SK-N-SH (cell line): ENCODE data around the gene RNF7. TPM values are rescaled to one million over a fixed set of nuclear protein-coding genes. Genes with fewer than 3 reads are reported as not detected.
A peak's percentile ranks its signal among the peaks of the same experiment; 100 is the strongest.

Source experiments
- CTCF ChIA-PET: fragments of 300-600, 350-600 bp; formaldehyde crosslinking; extraction: SDS; loops from one replicate; lab custom pipeline; 2021; lab: Yijun Ruan, JAX
- POLR2A ChIA-PET: fragments of 350-600 bp; sonication (Branson Sonifier 250); formaldehyde crosslinking; extraction: SDS; loops from one replicate; lab custom pipeline; 2020; ENCODE audit warnings: antibody characterized with exemption, inconsistent platforms; lab: Yijun Ruan, JAX
- DNase-seq: peaks from one replicate; pipeline ENCODE4 v3.0.0; 2012
- H2AFZ ChIP-seq: fragments of 200-600 bp; sonication (generic); 2 replicates; pipeline ENCODE4 v1.8.1; 2016; ENCODE audit warnings: antibody characterized with exemption, mild to moderate bottlenecking, low read depth
- H3F3A ChIP-seq: fragments of 200-600 bp; sonication (generic); replicated peaks from 2 replicates; pipeline ENCODE3; 2016; ENCODE audit warnings: antibody characterized with exemption, mild to moderate bottlenecking; ENCODE audit not compliant: insufficient read depth
- H3K27ac ChIP-seq, 2 experiments: fragments of 200-500 bp in 1 of 2; fragments of 200-600 bp in 1 of 2; sonication (Bioruptor generic) in 1 of 2; sonication (generic), shearing (Covaris generic) in 1 of 2; 2 replicates each; pipeline versions ENCODE4 v1.5.1 to v1.6.1; 2014 to 2016; ENCODE audit warnings: low read depth in 2 of 2, inconsistent platforms in 1 of 2, low read length in 1 of 2, mild to moderate bottlenecking in 1 of 2, mixed read lengths in 1 of 2
- H3K27me3 ChIP-seq: fragments of 200-600 bp; sonication (generic), shearing (Covaris generic); 2 replicates; pipeline ENCODE4 v1.6.1; 2016; ENCODE audit warnings: mixed run types; ENCODE audit not compliant: insufficient read depth
- H3K36me3 ChIP-seq, 2 experiments: fragments of 200-500 bp in 1 of 2; fragments of 200-600 bp in 1 of 2; sonication (Bioruptor generic) in 1 of 2; sonication (generic) in 1 of 2; replicated peaks in 1 of 2; 2 replicates each; pipeline versions ENCODE3 to v1.5.1; 2014 to 2016; ENCODE audit warnings: low read length in 1 of 2, mild to moderate bottlenecking in 1 of 2; ENCODE audit not compliant: insufficient read depth in 2 of 2, control insufficient read depth in 1 of 2
- H3K4me1 ChIP-seq, 2 experiments: fragments of 200-500 bp in 1 of 2; fragments of 200-600 bp in 1 of 2; sonication (Bioruptor generic) in 1 of 2; sonication (generic), shearing (Covaris generic) in 1 of 2; 2 replicates each; pipeline versions ENCODE4 v1.5.1 to v1.6.1; 2014 to 2016; ENCODE audit warnings: low read depth in 1 of 2, low read length in 1 of 2, mixed run types in 1 of 2; ENCODE audit not compliant: insufficient read depth in 2 of 2, control insufficient read depth in 1 of 2
- H3K4me2 ChIP-seq: fragments of 200-600 bp; sonication (generic), shearing (Covaris generic); 2 replicates; pipeline ENCODE4 v1.6.1; 2017; ENCODE audit warnings: mixed run types
- H3K4me3 ChIP-seq, 2 experiments: fragments of 200-500 bp in 1 of 2; fragments of 200-600 bp in 1 of 2; sonication (Bioruptor generic) in 1 of 2; sonication (generic), shearing (Covaris generic) in 1 of 2; 2 replicates each; pipeline versions ENCODE4 v1.5.1 to v1.8.1; 2014 to 2016; ENCODE audit warnings: low read depth in 2 of 2, inconsistent platforms in 1 of 2, low read length in 1 of 2, mild to moderate bottlenecking in 1 of 2, mixed read lengths in 1 of 2, moderate library complexity in 1 of 2
- H3K79me2 ChIP-seq: fragments of 200-600 bp; sonication (generic); 2 replicates; pipeline ENCODE4 v1.8.1; 2017; ENCODE audit warnings: mild to moderate bottlenecking; ENCODE audit not compliant: insufficient read depth
- H3K9ac ChIP-seq: fragments of 200-600 bp; sonication (generic); 2 replicates; pipeline ENCODE4 v1.6.1; 2017; ENCODE audit warnings: mixed run types
- H3K9me2 ChIP-seq: fragments of 200-600 bp; sonication (generic); 2 replicates; pipeline ENCODE4 v1.6.1; 2017; ENCODE audit warnings: mixed run types
- H3K9me3 ChIP-seq: fragments of 200-600 bp; sonication (generic); 2 replicates; pipeline ENCODE4 v1.6.1; 2017; ENCODE audit warnings: mixed run types, mild to moderate bottlenecking, moderate library complexity
- H4K20me1 ChIP-seq: fragments of 200-600 bp; sonication (generic); 2 replicates; pipeline ENCODE4 v1.6.1; 2017; ENCODE audit warnings: mild to moderate bottlenecking, mixed run types; ENCODE audit not compliant: insufficient read depth
- CHD2 ChIP-seq: fragments of 150-350 bp; IDR thresholded peaks from 2 replicates; pipeline ENCODE4 v1.6.1; 2018; ENCODE audit warnings: low read length; ENCODE audit not compliant: partially characterized antibody
- ELF1 ChIP-seq: IDR thresholded peaks from 2 replicates; pipeline ENCODE4 v1.4.0; 2012
- EP300 ChIP-seq, 2 experiments: IDR thresholded peaks; 2 replicates each; pipeline versions ENCODE4 v1.4.0 to v1.6.1; 2012; ENCODE audit warnings: borderline replicate concordance in 1 of 2, low read depth in 1 of 2, low read length in 1 of 2
- EZH2phosphoT487 ChIP-seq: fragments of 200-600 bp; sonication (generic); IDR thresholded peaks from 2 replicates; pipeline ENCODE4 v1.6.1; 2017; ENCODE audit warnings: low read depth, mixed run types, mild to moderate bottlenecking, antibody characterized with exemption, moderate library complexity, borderline replicate concordance
- FOSL2 ChIP-seq: IDR thresholded peaks from 2 replicates; pipeline ENCODE4 v1.4.0; 2012; ENCODE audit warnings: low read depth, mild to moderate bottlenecking, moderate library complexity, borderline replicate concordance
- MEF2A ChIP-seq: IDR thresholded peaks from 2 replicates; pipeline ENCODE4 v1.4.0; 2012; ENCODE audit warnings: low read depth, borderline replicate concordance
- POLR2AphosphoS5 ChIP-seq: IDR thresholded peaks from 2 replicates; pipeline ENCODE4 v1.6.1; 2012; ENCODE audit warnings: low read depth, low read length
- RXRA ChIP-seq: IDR thresholded peaks from 2 replicates; pipeline ENCODE4 v1.4.0; 2012; ENCODE audit warnings: low read depth, mild to moderate bottlenecking, borderline replicate concordance
- YY1 ChIP-seq: IDR thresholded peaks from 2 replicates; pipeline ENCODE4 v1.4.0; 2012; ENCODE audit warnings: low read depth, mild to moderate bottlenecking
- WGBS: methylation state at CpG from one replicate; pipeline ENCODE4 v1.1.6; 2017; ENCODE audit warnings: low lambda C conversion rate; 5-methylcytosine and 5-hydroxymethylcytosine counted together
- polyA plus RNA-seq, 3 experiments: library from polyadenylated mRNA; depleted of rRNA; stranded (reverse); fragments of >200 nt; gene quantifications; 2 replicates each; pipeline ENCODE4 v1.2.3, GENCODE V29; 2012
- TF ChIP-seq, protein P1 (sequence below): IDR thresholded peaks from 2 replicates; pipeline ENCODE4 v1.6.1; 2012; ENCODE audit warnings: mild to moderate bottlenecking, low read depth, low read length, moderate library complexity
- TF ChIP-seq, protein P2 (sequence below): fragments of 150-350 bp; IDR thresholded peaks from 2 replicates; pipeline ENCODE4 v1.6.1; 2016; ENCODE audit warnings: mild to moderate bottlenecking, low read depth, low read length
- TF ChIP-seq, protein P3 (sequence below): fragments of 150-350 bp; IDR thresholded peaks from 2 replicates; pipeline ENCODE4 v1.6.1; 2017; ENCODE audit warnings: antibody characterized with exemption, low read length, low read depth, borderline replicate concordance
- TF ChIP-seq, protein P4 (sequence below): IDR thresholded peaks from 2 replicates; pipeline ENCODE4 v1.4.0; 2012; ENCODE audit warnings: low read depth

The RNF7 gene
- polyA plus RNA-seq, 1 of the 3 experiments (the other 2 are of a cell fraction), result 77.1 TPM

DNA sequence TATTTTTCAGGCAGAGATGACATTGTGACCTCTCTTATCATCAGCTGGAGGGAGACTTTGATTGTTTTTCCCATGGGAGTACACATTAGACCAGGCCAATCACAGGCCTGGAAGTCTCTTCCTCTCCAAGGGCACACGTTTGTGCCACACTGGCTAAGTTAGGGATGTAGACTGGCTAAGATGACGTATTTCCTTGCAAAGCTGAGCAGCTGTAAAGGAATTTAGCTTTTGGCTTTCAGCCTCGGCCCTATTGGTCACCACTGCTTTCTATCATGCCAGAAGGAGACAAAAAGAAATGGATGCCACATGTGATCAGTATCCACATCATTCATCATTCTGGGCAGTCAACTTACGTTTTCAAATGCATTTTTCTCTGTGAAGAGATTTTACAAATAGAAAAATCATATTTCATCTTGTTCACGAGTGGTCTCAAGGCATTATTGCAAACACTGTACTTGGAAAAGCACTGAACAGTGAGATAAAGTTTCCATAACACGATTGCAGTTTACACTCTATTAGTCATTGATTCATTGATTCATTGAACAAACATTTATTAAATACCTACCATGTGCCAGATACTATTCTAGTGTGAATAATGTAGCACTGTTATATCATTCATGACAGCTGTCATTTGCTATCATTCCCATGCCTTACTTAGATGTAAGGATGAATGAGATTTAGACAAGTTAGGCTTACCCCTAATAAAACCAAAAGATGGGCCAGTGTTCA lies 27.0 kb upstream of the RNF7 start (continued):
- TF ChIP-seq, protein P1, sequence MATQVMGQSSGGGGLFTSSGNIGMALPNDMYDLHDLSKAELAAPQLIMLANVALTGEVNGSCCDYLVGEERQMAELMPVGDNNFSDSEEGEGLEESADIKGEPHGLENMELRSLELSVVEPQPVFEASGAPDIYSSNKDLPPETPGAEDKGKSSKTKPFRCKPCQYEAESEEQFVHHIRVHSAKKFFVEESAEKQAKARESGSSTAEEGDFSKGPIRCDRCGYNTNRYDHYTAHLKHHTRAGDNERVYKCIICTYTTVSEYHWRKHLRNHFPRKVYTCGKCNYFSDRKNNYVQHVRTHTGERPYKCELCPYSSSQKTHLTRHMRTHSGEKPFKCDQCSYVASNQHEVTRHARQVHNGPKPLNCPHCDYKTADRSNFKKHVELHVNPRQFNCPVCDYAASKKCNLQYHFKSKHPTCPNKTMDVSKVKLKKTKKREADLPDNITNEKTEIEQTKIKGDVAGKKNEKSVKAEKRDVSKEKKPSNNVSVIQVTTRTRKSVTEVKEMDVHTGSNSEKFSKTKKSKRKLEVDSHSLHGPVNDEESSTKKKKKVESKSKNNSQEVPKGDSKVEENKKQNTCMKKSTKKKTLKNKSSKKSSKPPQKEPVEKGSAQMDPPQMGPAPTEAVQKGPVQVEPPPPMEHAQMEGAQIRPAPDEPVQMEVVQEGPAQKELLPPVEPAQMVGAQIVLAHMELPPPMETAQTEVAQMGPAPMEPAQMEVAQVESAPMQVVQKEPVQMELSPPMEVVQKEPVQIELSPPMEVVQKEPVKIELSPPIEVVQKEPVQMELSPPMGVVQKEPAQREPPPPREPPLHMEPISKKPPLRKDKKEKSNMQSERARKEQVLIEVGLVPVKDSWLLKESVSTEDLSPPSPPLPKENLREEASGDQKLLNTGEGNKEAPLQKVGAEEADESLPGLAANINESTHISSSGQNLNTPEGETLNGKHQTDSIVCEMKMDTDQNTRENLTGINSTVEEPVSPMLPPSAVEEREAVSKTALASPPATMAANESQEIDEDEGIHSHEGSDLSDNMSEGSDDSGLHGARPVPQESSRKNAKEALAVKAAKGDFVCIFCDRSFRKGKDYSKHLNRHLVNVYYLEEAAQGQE, result no peak
- TF ChIP-seq YY1 (0 out of 2 replicates have a peak, but pooled peaks have one; percentile 16), ELF1 (no peak)
- TF ChIP-seq, protein P2, sequence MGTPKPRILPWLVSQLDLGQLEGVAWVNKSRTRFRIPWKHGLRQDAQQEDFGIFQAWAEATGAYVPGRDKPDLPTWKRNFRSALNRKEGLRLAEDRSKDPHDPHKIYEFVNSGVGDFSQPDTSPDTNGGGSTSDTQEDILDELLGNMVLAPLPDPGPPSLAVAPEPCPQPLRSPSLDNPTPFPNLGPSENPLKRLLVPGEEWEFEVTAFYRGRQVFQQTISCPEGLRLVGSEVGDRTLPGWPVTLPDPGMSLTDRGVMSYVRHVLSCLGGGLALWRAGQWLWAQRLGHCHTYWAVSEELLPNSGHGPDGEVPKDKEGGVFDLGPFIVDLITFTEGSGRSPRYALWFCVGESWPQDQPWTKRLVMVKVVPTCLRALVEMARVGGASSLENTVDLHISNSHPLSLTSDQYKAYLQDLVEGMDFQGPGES, result no peak
- TF ChIP-seq, protein P3, sequence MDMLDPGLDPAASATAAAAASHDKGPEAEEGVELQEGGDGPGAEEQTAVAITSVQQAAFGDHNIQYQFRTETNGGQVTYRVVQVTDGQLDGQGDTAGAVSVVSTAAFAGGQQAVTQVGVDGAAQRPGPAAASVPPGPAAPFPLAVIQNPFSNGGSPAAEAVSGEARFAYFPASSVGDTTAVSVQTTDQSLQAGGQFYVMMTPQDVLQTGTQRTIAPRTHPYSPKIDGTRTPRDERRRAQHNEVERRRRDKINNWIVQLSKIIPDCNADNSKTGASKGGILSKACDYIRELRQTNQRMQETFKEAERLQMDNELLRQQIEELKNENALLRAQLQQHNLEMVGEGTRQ, result no peak
- TF ChIP-seq, protein P4, sequence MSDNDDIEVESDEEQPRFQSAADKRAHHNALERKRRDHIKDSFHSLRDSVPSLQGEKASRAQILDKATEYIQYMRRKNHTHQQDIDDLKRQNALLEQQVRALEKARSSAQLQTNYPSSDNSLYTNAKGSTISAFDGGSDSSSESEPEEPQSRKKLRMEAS, result peak; percentile 18; the same call in 1 of the 2 replicates

DNA sequence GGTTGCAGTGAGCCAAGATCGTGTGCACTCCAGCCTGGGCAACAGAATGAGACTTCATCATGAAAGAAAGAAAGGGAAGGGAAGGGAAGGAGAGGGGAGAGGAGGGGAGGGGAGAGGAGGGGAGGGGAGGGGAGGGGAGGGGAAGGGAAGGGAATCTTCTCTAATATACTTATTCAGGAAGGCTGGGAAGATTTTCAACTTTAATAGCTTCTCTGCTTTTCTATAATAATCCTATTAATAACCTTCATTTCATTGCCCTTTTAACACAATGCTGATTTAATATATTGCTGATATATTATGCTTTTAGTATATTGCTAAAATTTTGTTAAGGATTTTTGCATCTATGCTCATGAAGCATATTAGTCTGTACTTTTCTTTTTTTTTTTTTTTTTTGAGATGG lies 23.4 kb upstream of the RNF7 start:
- H3K9ac ChIP-seq, result no peak overlapping the region
- H3K4me2 ChIP-seq, result no peak overlapping the region
- H2AFZ ChIP-seq, result no peak overlapping the region
- 50% methylated on average over 1 of the region's 1 CpG for WGBS
- ChIA-PET CTCF (interaction anchor here (1.0 kb wide), 1 partner anchor 23 kb away, joined by 3 read pairs; the partner anchor contains the start of gene RNF7), POLR2A (no interaction called here)
- H3K36me3 ChIP-seq, result no peaks in the 10 kb centered on the region
- no peaks in the 10 kb centered on the region for H3K79me2 ChIP-seq
- H4K20me1 ChIP-seq, result no peaks in the 10 kb centered on the region
- peaks cover 3% of the 10 kb centered on the region for H3F3A ChIP-seq
- H3K27me3 ChIP-seq, result no peaks in the 10 kb centered on the region
- H3K9me3 ChIP-seq, result 0 out of 2 replicates have a peak, but pooled peaks cover 2% of the 10 kb centered on the region
- TF ChIP-seq EZH2phosphoT487 (no peak), FOSL2 (no peak), MEF2A (no peak), RXRA (no peak), CHD2 (no peak), EP300 (IDR thresholded peaks at IDR 0.05; ENCODE audit: borderline replicate concordance in 1 of 2, low read depth in 1 of 2, low read length in 1 of 2) (no peak), POLR2AphosphoS5 (no peak)
- TF ChIP-seq, protein P3, result no peak
- no peaks in the 10 kb centered on the region for H3K9me2 ChIP-seq
- H3K4me1 ChIP-seq, result peaks cover 0 to 7% of the 10 kb centered on the region in 2 experiments; a peak in 1 of 4 replicates
- no peak for DNase-seq
- H3K27ac ChIP-seq, result no peak overlapping the region
- H3K4me3 ChIP-seq, result no peak overlapping the region
